ENCODE results near the gene TMOD3. TPM values are rescaled to one million over a fixed set of nuclear protein-coding genes. Genes with fewer than 3 reads are reported as not detected.

Gene TMOD3
- total and polyA plus RNA-seq, 2 experiments from 2014 or later: 27.2 to 38.3 TPM

GRCh38 chr15:51936105-51936478 is 106.6 kb downstream of the TMOD3 start:
- Histone ChIP-seq H3K27me3 (no peaks in the 10 kb centered on the region), H2AFZ (no peak overlapping the region), H3K9me2 (replicated peaks; ENCODE audit: insufficient read depth) (no peaks in the 10 kb centered on the region), H4K20me1 (ENCODE audit: insufficient read depth, poor library complexity, severe bottlenecking) (no peaks in the 10 kb centered on the region), H3K9me3 (ENCODE audit: low read depth) (no peaks in the 10 kb centered on the region), H3K27ac (no peak overlapping the region), H3K4me1 (ENCODE audit: insufficient read depth) (no peaks in the 10 kb centered on the region), H3K4me2 (no peak overlapping the region), H3K36me3 (replicated peaks; ENCODE audit: insufficient read depth, low read depth) (no peaks in the 10 kb centered on the region), H3K79me2 (no peaks in the 10 kb centered on the region), H3K4me3 (no peak overlapping the region)
- TF ChIP-seq EZH2phosphoT487 (IDR thresholded peaks at IDR 0.05; ENCODE audit: low read depth, severe bottlenecking, unreplicated experiment) (no peak), EZH2 (IDR thresholded peaks at IDR 0.05; ENCODE audit: borderline replicate concordance) (no peak)
- TF ChIP-seq, protein P1, sequence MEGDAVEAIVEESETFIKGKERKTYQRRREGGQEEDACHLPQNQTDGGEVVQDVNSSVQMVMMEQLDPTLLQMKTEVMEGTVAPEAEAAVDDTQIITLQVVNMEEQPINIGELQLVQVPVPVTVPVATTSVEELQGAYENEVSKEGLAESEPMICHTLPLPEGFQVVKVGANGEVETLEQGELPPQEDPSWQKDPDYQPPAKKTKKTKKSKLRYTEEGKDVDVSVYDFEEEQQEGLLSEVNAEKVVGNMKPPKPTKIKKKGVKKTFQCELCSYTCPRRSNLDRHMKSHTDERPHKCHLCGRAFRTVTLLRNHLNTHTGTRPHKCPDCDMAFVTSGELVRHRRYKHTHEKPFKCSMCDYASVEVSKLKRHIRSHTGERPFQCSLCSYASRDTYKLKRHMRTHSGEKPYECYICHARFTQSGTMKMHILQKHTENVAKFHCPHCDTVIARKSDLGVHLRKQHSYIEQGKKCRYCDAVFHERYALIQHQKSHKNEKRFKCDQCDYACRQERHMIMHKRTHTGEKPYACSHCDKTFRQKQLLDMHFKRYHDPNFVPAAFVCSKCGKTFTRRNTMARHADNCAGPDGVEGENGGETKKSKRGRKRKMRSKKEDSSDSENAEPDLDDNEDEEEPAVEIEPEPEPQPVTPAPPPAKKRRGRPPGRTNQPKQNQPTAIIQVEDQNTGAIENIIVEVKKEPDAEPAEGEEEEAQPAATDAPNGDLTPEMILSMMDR (IDR thresholded peaks at IDR 0.05; ENCODE audit: poor library complexity): no peak
- 87% methylated on average over 2 of the region's 2 CpGs for WGBS (ENCODE audit: low lambda C conversion rate, missing lambda C conversion rate)
- no peak for DNase-seq (ENCODE audit: low spot score)

DNA sequence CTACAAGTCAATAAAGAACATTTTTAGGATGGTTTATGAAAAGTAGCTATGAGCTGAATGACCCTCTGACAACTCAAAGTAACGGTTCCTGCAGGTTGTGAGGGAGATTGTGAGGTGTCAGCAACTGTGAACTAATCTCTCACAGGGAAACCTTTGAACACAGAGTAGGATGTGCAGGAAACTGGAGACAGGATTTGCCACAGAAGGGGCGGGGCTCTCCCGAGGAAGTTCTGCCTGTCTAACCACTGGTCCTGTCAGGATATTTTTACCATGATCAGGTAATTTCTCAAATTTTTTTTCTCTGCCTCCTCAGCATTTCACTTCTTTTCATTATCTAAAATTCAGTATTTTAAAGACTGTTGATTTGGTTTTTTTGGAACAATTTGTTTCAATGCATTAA is 108.8 kb downstream of the TMOD3 start:
- WGBS (ENCODE audit: low lambda C conversion rate, missing lambda C conversion rate): 81% methylated on average over 3 of the region's 3 CpGs
- no peak for DNase-seq (ENCODE audit: low spot score)
- TF ChIP-seq EZH2 (IDR thresholded peaks at IDR 0.05; ENCODE audit: borderline replicate concordance): no peak
- TF ChIP-seq EZH2phosphoT487 (IDR thresholded peaks at IDR 0.05; ENCODE audit: low read depth, severe bottlenecking, unreplicated experiment): no peak
- TF ChIP-seq, protein P1 (IDR thresholded peaks at IDR 0.05; ENCODE audit: poor library complexity): no peak
- no peaks in the 10 kb centered on the region for H3K9me3 ChIP-seq (ENCODE audit: low read depth)
- H4K20me1 ChIP-seq (ENCODE audit: insufficient read depth, poor library complexity, severe bottlenecking): no peaks in the 10 kb centered on the region
- no peak overlapping the region for H2AFZ ChIP-seq
- no peaks in the 10 kb centered on the region for H3K4me1 ChIP-seq (ENCODE audit: insufficient read depth)
- no peaks in the 10 kb centered on the region for H3K27me3 ChIP-seq
- H3K27ac ChIP-seq: no peak overlapping the region
- peaks cover 4% of the 10 kb centered on the region for H3K79me2 ChIP-seq
- H3K4me2 ChIP-seq: no peak overlapping the region
- no peak overlapping the region for H3K4me3 ChIP-seq
- H3K36me3 ChIP-seq (replicated peaks; ENCODE audit: insufficient read depth, low read depth): no peaks in the 10 kb centered on the region
- H3K9me2 ChIP-seq (replicated peaks; ENCODE audit: insufficient read depth): no peaks in the 10 kb centered on the region

DNA sequence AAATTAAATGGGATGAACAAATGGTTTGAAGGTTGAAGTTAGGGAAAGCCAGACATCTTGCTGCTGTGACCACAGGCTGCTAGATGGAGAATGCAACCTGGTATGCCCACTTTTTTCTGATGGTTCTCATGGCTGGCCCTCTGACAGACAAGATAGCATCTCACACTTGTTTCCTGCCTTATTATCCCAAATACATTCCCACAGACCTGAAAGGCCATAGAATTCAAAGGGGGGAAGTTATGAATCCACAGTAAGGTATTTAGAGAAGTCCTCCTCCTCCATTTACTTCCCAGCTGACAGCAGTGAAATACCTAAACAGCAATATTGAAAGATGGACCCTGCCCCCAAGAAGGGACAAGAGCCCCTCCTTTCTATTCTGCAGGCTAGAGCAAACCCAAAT is 109.8 kb downstream of the TMOD3 start:
- H4K20me1 ChIP-seq (ENCODE audit: insufficient read depth, poor library complexity, severe bottlenecking): no peaks in the 10 kb centered on the region
- DNase-seq (ENCODE audit: low spot score): no peak
- no peaks in the 10 kb centered on the region for H3K4me1 ChIP-seq (ENCODE audit: insufficient read depth)
- no peaks in the 10 kb centered on the region for H3K27me3 ChIP-seq
- TF ChIP-seq, protein P1 (IDR thresholded peaks at IDR 0.05; ENCODE audit: poor library complexity): no peak
- no peak for TF ChIP-seq EZH2 (IDR thresholded peaks at IDR 0.05; ENCODE audit: borderline replicate concordance)
- no peak for TF ChIP-seq EZH2phosphoT487 (IDR thresholded peaks at IDR 0.05; ENCODE audit: low read depth, severe bottlenecking, unreplicated experiment)
- H3K9me3 ChIP-seq (ENCODE audit: low read depth): no peaks in the 10 kb centered on the region
- H3K9me2 ChIP-seq (replicated peaks; ENCODE audit: insufficient read depth): no peaks in the 10 kb centered on the region
- H3K36me3 ChIP-seq (replicated peaks; ENCODE audit: insufficient read depth, low read depth): no peaks in the 10 kb centered on the region
- peaks cover 4% of the 10 kb centered on the region for H3K79me2 ChIP-seq
- H3K4me2 ChIP-seq: no peak overlapping the region
- H2AFZ ChIP-seq: no peak overlapping the region
- H3K4me3 ChIP-seq: no peak overlapping the region
- H3K27ac ChIP-seq: no peak overlapping the region

GRCh38 chr15:51947124-51947523 is 117.7 kb downstream of the TMOD3 start:
- H4K20me1 ChIP-seq (ENCODE audit: insufficient read depth, poor library complexity, severe bottlenecking): no peaks in the 10 kb centered on the region
- H3K27ac ChIP-seq: no peak overlapping the region
- no peak for DNase-seq (ENCODE audit: low spot score)
- H3K9me3 ChIP-seq (ENCODE audit: low read depth): no peaks in the 10 kb centered on the region
- H3K4me1 ChIP-seq (ENCODE audit: insufficient read depth): no peaks in the 10 kb centered on the region
- H3K36me3 ChIP-seq (replicated peaks; ENCODE audit: insufficient read depth, low read depth): no peaks in the 10 kb centered on the region
- H3K27me3 ChIP-seq: no peaks in the 10 kb centered on the region
- H3K4me3 ChIP-seq: no peak overlapping the region
- WGBS (ENCODE audit: low lambda C conversion rate, missing lambda C conversion rate): 85% methylated on average over 2 of the region's 2 CpGs
- H3K9me2 ChIP-seq (replicated peaks; ENCODE audit: insufficient read depth): no peaks in the 10 kb centered on the region
- H2AFZ ChIP-seq: no peak overlapping the region
- H3K79me2 ChIP-seq: peaks cover 4% of the 10 kb centered on the region
- no peak overlapping the region for H3K4me2 ChIP-seq
- no peak for TF ChIP-seq EZH2phosphoT487 (IDR thresholded peaks at IDR 0.05; ENCODE audit: low read depth, severe bottlenecking, unreplicated experiment)
- TF ChIP-seq, protein P1 (IDR thresholded peaks at IDR 0.05; ENCODE audit: poor library complexity): no peak
- no peak for TF ChIP-seq EZH2 (IDR thresholded peaks at IDR 0.05; ENCODE audit: borderline replicate concordance)
